Endothelial cell of hepatic sinusoid (primary cell): ENCODE data around the gene CMTM8.

Source experiments
- in situ Hi-C: cut with HindIII; loops from 2 replicates; pipeline ENCODE4 v1.10.0; 2017; ENCODE audit warnings: low sequenced_read_pairs

Gene CMTM8

DNA sequence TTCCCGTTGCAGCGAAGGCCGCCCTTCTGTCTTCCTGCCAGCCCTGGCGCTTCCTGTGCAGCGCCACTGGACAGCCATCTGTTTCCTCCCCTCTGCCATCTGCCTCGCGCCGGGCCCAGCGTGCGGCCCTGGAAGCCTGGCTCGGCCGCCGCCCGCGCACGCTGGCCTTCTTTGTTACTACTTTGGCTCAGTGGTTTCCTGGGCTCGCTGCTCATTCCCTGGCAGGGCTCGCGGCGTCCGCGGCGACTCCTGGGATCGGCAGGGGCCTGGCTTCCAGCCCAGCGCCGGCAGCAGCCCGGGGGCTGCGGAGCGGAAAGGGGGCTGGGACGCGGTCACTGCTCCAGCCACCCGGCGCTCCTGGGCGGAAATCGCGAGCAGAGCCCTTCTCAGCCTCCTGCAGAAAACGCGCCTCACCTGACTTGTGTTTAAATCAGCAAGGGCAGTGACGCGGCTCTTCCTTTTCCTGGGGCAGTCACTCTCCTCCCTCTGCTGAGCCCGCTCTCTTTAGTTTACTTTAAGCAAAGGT, 163.1 kb downstream of the CMTM8 start:
- in situ Hi-C loops: no loop called here

DNA sequence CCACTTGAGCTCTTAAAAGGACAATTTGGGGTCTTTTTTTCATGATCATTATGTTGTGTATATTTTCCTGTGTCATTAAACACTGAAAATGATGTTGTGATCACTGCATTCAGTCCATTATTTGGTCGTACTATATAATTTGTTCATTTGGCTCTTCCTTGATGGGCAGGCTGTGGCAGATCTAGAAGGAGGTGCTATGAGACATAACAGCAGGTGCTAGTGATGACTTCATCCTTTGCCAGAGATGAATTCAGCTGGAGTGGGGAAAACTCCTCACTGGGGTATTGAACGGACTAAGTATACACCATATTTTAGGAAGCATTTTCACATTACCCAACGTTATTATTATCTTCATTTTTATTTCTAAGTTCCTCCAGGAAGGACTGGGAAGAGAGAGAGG, 165.2 kb downstream of the CMTM8 start:
- in situ Hi-C loops: no loop called here

DNA sequence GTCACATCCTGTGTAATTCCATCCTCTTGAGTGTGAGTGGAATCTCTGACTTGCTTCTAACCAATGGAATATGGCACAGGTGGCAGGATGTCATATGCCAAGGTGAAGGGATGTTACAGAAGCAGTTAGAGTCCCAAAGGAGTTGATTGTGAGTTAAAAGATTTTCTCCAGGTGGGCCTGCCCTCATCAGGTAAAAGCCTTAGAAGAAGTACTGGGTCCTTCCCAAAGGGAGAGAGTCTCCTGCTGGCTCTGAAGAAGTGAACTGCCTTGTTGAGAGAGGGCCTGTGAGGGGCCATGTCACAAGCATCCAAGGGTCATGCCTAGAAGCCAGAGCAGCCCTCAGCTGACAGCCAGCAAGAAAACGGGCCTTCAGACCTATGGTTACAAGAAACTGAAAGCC, 166.2 kb downstream of the CMTM8 start:
- in situ Hi-C loops: no loop called here

DNA sequence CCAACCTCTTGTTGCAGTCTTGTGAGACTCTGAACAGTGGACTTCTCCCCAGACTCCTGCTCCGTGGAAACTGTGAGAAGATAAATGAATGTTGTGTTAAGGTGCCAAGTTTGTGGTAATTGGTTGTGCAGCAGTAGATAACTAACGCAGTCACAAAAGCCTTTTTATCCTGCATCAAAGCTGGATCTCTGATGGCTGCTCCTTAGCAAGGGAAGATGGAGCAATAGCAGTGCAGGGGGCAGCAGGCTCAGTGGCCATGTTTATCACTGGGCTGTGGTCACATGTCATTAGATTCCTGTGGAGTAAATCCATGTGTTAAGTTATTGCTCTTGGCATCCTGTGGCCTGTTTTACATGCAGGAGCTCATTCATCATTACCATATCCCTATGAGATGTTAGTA, 166.7 kb downstream of the CMTM8 start:
- in situ Hi-C loops: no loop called here

DNA sequence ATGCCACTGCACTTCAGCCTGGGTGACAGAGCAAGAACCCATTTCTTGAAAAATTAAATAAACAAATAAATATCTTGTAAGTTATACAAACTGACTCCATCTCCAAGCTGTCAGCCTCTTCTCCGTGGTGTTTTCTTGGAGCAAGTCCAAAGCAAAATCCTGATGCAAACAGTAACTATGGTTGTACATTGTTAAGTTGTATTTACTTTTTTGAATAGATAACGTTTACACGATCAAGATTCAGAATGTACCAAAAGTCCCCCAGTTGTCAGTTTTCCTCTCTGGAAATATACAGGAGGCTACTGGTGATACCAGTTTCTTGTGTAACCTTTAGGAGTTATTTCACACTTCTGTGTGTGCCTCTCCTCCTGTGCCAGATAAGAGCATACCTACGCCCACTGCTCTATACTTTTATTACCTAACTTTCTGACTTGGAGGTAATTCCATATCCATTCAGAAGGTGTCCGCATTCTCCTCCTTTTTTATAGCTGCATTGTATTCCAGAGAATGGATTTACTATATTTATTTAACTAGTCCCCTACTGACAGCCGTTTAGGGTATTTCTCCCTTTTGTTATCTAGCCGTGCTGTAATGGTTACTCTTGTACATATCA, 167.3 kb downstream of the CMTM8 start:
- in situ Hi-C loops: no loop called here

DNA sequence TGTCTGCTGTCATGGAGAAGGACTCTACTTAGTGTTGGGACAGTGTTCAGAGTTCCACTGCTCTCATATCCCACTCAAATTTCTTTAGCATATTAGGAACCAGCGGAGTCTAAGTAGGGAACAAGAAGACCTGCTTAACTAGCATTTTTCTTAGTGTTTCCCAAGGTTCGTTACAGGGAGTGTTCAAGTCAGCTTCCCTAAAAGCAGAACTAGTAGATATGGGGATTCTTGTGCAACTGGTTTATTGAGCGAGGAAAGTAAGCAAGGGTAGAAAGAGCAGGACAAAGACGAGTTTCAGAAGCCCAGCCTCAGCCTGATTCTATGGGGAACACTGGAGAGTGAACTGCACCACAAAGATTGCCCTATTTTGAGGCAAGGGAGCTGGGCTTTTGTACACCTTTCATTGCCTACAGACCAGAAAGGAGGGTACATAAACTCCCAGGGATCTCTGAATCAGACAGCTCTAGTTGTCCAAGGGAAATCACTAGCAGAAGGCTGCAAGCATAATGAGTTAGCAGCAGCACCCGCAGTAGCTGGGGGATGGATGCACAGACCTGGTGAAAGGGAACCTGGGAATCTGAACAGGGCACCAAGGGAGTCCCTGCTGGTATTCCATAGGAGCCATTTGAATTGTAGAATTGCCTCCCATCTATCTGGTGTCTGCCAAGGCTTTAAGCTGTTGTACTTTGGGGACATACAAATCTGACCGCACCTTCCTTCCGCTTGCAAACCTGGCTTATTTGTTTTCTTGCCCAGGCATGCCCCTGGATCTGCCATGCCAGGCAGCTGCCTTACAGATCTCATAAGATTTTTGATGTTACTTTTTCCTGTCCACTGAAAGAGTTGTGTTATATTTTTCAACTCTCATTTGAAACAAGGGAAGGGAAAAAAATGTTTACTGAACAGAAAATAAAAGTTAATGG, 168.3 kb downstream of the CMTM8 start:
- in situ Hi-C loops: no loop called here

DNA sequence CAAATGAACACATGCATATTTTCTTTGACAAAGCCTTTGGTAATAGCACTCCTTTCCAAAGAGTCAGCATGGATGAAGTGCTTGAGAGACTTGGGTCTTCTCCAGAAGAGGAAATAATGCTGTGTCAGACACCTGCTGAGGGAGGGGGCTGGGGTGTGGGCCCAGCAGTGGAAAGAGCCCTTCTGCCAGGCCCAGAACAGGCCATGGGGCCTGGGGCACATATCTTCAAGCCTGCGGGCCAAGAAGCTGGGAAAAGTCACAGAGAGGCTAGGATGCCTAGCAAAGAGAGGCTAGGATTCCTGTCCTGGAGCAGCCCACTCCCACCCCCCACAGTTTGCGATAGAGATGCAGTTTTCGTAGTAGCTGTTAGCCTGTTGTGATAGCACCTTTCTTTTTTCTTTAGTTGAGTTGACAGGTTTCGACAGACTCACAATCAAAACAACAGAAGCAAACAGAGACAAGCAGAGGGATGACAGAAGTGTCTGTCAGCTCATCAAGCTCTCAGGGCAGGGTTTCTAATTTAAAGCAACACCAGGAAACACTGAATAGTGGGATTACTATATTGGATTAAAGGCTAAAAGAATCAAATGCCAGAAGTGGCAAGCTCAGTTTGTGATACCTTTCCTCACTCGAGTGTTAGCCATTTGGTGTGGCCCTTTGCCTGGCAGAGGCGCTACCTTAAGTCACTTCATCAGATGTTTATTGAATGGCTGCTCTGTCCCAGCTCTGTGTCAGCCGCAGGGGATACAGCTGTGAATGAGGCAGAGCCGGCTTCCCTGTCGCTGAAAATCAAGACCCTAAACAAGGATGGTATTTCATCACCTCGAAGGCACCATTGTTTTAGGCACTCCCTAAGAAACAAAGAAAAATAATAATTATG, 172.1 kb downstream of the CMTM8 start:
- in situ Hi-C loops: no loop called here

DNA sequence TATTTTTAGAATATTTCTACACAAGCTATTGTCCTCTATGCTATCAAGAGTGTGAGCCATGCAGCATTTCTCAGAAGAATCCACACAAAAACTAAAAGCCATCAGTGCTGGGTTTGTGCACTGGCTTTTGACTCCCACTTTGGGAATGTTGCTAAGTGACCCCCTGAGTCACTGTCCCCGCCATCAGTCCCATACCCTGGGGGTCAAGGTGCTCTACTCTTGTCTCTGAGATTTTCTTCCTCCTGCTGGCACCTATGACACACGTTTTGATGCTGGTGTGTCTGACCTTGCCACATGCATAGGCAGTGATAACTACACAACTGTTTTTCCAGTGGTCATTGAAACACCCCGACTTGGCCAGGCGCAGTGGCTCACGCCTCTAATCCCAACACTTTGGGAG, 173.0 kb downstream of the CMTM8 start:
- in situ Hi-C loops: no loop called here

DNA sequence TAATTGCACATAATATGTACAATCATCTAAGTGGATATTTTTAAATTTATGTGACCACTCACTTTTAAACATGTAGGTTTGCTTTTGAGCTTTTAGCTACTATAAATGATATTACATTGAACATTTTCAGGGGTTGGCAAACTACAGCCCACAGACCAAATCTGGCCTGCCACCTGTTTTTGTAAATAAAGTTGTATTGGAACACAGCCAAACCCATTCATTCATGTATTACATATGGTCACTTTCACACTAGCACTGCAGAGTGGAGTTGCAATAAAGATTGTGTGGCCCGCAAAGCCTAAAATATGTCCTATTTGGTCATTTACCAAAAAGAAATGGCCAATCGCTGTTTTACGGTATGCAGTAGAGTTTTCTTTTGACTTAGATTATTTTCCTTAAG, 174.4 kb downstream of the CMTM8 start:
- in situ Hi-C loops: no loop called here

DNA sequence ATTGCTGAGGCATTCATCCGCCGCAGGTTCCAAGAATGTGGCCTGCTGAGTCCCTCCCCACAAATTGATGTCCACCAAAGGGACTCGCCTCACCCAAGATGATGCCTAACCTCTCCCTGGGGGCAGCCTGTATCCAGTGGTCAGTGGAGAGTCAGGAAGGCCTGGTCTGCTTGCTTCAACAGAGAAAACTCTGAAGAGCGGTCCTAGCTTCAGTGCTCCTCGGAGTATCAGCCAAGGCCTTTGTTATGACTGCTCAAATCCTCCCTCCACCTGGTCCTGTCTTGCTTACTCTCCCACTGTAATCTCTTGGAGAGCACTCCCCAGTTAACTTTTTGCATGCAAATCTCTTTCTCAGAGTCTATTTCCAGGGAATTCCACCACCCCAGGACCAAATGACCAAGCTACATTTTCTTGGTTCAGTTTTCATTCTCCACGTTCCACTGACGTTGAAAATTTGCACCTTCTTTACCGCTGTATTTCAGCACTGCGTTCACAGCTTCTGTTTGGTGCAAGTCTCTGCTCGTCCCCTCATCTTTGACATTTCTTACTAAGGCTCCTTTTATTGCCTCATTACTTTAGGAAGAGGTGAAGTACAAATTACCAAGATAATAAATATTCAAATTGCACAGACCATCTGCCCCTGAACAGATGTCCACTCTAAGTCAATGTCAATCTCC, 175.5 kb downstream of the CMTM8 start:
- in situ Hi-C loops: no loop called here

DNA sequence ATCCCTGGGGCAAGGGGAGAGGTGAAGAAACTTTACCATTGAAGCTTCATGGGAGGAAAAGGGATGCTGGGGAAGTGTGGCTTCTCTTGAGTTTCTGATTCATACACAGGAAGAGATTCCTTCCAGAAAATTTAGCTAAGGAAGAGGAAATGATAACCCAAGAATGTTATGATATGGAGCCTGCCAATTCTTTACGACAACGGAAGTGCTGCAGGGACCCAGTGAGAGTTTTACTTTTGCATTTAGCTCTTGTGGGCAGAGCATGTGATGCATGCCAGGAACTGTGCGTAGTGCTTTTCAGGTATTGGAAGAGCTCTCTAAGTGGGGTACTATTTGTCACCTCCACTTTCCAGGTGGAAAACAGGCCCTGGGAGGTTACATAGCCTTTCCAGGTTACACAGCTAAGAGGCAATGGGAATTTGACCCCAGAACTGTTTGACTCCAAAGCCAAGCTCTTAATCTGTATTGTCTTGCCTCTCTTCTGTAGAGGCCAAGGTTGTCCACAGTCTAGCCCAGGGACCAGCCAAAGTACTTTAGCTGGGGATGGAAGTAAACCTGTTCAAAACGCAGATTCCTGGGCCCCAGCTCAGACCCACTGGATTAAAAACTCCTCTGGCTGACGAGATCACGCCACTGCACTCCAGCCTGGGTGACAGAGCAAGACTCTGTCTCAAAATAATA, 176.2 kb downstream of the CMTM8 start:
- in situ Hi-C loops: no loop called here

DNA sequence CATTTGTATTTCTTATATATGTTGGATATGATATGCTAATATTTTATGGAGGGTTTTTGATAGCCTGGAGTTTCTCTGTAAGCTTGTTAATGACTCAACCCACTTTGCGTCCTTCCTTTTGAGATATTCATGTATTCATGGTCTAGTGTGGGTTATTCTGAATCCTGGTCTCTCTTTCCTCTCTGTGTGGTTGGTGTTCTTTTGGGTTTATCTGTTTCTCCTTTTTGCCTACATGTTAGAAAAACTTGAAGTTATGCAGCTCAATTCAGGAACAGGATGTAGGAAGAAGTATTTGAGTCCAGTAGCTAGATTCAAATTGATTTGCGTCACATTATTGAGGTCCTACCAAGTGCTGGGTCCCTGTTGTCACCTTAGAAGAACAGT, 181.3 kb downstream of the CMTM8 start:
- in situ Hi-C loops: no loop called here
